Measurements from ENCODE around the gene EMILIN1.

Gene EMILIN1

DNA sequence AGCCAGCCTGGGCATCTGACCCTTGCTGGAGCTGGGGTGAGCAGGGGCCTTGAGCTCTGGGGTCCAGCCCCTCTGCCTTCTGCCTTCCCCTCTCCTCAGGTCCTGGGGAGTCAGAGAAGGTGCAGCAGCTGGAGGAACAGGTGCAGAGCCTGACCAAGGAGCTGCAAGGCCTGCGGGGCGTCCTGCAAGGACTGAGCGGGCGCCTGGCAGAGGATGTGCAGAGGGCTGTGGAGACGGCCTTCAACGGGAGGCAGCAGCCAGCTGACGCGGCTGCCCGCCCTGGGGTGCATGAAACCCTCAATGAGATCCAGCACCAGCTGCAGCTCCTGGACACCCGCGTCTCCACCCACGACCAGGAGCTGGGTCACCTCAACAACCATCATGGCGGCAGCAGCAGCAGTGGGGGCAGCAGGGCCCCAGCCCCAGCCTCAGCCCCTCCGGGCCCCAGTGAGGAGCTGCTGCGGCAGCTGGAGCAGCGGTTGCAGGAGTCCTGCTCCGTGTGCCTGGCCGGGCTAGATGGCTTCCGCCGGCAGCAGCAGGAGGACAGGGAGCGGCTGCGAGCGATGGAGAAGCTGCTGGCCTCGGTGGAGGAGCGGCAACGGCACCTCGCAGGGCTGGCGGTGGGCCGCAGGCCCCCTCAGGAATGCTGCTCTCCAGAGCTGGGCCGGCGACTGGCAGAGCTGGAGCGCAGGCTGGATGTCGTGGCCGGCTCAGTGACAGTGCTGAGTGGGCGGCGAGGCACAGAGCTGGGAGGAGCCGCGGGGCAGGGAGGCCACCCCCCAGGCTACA, 3.8 kb downstream of the EMILIN1 start:
- no peak for DNase-seq

DNA sequence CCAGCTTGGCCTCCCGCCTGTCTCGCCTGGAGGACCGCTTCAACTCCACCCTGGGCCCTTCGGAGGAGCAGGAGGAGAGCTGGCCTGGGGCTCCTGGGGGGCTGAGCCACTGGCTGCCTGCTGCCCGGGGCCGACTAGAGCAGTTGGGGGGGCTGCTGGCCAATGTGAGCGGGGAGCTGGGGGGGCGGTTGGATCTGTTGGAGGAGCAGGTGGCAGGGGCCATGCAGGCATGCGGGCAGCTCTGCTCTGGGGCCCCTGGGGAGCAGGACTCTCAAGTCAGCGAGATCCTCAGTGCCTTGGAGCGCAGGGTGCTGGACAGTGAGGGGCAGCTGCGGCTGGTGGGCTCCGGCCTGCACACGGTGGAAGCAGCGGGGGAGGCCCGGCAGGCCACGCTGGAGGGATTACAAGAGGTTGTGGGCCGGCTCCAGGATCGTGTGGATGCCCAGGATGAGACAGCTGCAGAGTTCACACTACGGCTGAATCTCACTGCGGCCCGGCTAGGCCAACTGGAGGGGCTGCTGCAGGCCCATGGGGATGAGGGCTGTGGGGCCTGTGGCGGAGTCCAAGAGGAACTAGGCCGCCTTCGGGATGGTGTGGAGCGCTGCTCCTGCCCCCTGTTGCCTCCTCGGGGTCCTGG, 4.5 kb downstream of the EMILIN1 start:
- no peak for DNase-seq

DNA sequence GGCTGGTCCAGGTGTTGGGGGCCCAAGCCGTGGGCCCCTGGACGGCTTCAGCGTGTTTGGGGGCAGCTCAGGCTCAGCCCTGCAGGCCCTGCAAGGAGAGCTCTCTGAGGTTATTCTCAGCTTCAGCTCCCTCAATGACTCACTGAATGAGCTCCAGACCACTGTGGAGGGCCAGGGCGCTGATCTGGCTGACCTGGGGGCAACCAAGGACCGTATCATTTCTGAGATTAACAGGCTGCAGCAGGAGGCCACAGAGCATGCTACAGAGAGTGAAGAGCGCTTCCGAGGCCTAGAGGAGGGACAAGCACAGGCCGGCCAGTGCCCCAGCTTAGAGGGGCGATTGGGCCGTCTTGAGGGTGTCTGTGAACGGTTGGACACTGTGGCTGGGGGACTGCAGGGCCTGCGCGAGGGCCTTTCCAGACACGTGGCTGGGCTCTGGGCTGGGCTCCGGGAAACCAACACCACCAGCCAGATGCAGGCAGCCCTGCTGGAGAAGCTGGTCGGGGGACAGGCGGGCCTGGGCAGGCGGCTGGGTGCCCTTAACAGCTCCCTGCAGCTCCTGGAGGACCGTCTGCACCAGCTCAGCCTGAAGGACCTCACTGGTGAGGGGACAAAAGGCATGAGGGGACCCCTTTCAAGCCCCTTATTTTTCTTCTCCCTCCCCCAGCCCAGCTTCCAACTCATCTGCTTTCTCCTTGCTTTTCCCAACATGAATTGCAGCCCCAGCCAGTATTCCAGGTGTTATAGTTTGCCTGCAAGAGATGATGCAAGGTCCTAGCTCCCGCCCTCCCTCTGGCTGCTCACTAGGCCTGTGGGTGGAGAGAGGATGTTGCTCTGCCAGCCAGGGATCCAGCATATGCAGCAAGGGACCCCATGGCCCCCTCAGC, 5.2 kb downstream of the EMILIN1 start:
- no peak for DNase-seq

DNA sequence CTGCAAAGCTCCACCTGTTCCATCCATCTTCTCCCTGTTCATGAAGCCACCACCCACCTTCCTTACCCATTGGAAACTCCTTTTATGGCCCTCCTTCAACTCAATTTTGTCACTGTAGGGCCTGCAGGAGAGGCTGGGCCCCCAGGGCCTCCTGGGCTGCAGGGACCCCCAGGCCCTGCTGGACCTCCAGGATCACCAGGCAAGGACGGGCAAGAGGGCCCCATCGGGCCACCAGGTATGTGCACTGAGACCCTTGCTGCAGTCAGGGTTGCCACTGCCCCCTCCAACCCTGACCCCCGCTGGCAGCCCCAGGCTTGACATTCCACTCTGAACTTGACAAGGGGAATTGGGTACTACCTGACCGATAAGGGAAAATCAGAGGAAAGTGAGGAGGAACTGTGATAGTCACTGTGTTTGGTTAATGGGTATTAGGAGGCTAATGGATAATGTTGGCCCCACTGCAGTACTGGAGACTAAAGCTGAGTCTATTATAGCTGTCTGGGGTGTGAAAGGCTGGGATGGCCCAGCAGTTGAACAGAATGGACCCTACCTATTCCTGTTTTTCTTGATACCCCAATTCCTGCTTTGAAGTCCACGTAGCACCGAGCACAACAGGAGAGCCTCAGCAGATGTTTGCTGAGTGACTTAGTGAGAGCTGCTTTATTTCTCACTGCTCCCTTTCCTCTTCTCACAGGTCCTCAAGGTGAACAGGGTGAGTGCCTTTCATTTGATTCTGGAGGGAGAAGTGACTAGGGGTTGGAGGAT, 6.1 kb downstream of the EMILIN1 start:
- no peak for DNase-seq

DNA sequence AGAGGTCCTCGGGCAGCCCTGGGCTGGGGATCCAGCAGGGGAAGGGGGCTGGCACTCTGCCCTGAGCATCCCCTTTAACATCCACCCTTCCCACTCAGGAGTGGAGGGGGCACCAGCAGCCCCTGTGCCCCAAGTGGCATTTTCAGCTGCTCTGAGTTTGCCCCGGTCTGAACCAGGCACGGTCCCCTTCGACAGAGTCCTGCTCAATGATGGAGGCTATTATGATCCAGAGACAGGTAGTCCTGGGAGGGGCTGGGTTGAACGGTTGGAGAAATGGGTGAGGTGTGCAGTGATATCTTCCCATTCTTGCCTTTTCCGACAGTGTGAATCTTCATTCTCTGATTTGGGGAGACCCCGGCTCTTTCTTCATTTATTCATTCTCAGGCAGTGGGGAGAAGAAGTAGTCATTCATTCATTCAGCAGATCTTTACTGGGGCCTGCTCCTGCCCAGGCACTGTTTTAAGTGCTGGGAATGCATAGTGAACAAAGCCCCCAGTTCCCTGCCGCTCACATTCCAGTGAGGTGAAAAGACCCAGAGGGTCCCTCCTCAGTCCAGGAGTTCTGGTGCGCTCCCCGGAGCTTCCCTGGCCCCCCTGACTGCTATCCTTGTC, 6.8 kb downstream of the EMILIN1 start:
- no peak for DNase-seq

DNA sequence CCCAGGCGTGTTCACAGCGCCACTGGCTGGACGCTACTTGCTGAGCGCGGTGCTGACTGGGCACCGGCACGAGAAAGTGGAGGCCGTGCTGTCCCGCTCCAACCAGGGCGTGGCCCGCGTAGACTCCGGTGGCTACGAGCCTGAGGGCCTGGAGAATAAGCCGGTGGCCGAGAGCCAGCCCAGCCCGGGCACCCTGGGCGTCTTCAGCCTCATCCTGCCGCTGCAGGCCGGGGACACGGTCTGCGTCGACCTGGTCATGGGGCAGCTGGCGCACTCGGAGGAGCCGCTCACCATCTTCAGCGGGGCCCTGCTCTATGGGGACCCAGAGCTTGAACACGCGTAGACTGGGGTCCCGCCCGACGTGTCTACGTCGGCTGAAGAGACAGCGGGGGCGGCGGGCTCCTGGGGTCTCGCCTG, 7.3 kb downstream of the EMILIN1 start:
- DNase-seq, result peak in 2 of 5 donors; percentile 14 to 49

DNA sequence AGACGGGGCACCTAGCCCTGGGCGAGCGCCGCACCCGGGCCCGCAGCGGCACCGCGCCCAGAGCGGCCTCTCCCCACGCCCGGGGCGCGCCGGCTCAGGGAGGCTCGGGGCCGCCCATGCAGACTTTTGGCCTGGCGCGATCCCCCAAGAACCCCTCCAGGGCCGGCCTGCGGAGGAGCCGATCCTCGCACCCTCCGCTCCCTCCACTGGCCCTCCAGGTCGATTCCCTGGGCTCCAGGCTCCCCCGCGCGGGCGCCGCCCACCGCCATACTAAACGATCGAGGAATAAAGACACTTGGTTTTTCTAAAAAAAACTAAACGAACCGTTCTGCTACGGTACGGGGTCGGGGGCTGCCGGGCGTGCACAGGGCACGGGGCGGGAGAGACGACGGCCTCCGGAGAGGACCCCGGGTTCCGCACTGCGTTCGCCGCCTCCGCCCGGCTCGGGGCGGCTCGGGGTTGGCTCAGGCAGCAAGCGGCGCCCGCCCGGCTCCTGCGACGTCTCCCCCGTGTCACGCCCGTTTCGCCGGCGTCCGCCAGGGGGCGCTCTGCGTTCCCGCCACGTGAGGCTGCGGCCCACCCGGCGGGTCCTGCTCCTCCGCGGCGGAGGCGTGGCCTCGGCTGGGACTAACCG, 7.8 kb downstream of the EMILIN1 start:
- DNase-seq, result peak; percentile 95 to 98 (median 96)

DNA sequence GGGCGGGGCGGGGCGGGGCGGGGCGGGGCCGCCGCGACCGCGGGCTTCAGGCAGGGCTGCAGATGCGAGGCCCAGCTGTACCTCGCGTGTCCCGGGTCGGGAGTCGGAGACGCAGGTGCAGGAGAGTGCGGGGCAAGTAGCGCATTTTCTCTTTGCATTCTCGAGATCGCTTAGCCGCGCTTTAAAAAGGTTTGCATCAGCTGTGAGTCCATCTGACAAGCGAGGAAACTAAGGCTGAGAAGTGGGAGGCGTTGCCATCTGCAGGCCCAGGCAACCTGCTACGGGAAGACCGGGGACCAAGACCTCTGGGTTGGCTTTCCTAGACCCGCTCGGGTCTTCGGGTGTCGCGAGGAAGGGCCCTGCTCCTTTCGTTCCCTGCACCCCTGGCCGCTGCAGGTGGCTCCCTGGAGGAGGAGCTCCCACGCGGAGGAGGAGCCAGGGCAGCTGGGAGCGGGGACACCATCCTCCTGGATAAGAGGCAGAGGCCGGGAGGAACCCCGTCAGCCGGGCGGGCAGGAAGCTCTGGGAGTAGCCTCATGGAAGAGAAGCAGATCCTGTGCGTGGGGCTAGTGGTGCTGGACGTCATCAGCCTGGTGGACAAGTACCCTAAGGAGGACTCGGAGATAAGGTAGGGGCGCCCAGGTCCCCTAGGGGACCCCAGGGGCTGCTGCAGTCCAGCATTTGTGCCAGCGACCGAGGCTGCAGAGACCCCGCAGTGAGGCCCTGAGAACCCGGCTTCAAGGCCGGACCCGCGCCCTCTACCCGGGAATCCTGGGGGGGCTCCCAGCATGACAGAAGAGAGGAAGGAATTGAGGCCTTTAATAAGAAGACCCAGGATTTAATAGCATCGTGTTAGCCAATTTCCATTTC, 8.5 kb downstream of the EMILIN1 start, which contains the start of gene KHK:
KHK (plus strand) TSS at position 49 of the 870 bp plus-strand sequence; CDS start at position 537, 488 bp downstream.
- no peak for DNase-seq

DNA sequence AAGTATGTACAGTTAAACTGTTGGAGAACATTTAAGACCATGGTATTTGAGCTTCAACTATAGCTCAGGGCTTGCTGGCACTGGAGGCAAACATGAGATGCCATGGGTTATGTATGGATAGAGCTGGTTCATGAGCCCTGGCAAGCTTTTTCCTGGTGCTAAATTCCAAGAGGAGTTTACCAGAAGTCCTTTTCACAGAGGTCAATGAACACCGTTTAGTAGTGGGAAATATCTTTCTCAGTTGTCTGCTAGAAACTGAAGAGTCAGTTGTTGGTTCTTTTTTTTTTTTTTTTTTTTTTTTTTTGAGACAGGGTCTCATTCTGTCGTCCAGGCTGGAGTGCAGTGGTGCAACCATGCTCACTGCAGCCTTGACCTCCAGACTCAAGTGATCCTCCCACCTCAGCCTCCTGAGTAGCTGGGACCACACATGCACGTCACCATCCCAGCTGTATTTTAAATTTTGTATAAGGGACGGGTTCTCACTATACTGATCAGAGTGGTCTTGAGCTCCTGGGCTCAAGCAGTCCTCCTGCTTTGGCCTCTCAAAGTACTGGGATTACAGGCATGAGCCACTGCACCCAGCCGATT, 9.5 kb downstream of the EMILIN1 start:
- no peak for DNase-seq

DNA sequence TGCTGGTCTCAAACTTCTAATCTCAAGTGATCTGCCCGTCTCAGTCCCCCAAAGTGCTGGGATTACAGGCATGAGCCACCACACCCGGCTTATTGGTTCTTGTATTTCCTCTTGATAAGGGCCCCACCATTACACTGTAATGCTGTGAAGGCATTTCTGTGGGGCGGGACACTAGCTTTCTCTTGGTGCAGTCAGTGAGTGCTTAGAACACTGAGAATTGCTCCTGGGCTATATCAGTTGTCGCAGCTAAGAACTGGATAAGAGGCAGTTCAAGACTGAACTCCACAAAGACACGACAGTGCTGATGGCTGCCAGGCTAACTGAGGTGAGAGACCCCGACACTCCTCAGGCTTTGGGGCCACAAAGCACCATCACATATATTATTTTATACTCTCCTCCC, 10.2 kb downstream of the EMILIN1 start:
- no peak for DNase-seq

DNA sequence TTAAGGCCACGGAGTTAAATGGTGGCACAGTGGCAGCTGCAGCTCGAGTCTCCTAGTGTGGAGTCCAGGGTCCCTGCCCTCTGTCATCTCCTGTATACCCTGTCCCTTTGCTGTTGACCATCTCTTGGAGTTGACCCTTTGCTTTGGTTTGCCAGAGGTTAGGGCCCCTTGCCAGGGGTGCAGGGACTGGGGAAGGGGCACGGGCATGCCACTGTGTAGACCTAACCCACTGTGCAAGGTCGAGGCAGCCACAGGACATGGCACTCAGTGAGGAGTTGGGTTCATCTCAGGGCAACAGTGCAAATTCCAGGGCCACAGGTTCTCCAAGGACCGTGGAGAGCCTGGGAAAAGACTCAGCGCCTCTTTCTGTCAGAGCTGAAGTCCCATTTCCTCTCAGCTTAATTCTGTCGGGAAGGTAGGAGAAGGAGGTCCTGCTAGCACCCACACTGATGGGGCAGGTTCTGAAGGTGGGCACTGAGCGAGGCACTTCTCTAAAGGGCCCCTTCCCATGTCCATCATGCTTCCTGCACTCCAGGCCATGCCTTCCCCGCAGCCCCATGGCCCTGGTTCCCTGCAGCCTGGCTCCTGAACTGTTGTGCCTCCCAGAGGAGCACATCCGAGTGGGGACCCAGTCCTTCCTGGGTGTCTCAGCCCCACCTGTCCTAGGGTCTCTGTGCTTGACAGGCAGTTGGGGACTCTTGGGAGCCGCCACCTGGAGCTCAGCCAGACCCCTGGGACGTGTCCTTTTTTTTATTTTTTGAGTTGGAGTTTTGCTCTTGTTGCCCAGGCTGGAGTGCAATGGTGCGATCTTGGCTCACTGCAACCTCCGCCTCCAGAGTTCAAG, 10.9 kb downstream of the EMILIN1 start:
- no peak for DNase-seq

DNA sequence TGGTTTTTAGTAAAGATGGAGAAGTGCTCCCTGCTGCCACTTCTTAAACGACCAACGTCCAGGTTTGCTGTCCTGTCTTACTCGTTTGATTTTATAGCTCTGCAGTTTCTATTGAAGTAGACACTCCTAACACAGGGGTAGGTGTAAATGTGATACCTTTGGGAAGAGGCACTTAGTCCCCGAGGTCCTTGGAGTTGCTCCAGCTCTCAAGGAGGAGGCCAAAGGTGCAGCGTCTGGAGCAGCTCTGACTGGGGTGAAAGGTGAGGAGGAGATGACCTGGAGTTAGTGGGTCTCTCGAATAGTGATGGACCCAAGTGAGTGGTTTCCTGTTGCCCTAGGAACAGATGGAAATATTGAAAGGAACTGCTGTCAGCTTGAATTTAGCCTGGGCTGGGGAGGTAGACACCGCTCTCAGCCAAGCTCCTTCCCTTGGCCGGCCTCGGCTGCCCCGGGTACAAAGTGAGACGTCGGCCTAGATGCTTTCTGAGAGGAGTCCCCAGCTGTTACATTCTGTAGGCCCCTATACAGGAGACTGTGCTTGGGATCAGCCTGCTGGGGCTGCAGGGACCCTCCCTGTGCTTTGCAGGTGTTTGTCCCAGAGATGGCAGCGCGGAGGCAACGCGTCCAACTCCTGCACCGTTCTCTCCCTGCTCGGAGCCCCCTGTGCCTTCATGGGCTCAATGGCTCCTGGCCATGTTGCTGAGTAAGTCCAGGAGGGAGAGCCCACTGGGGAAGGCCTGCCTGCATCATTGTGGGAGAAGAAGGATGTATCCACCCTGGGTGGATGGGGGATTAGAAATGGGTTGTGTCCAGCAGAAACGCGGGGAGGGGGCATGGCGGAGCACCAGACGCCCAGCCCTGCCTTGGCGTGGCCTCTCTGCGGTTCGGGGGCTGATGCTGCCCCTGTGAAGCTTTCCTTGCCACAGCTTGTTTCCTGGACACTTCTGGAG, 13.6 kb downstream of the EMILIN1 start:
- no peak for DNase-seq

DNA sequence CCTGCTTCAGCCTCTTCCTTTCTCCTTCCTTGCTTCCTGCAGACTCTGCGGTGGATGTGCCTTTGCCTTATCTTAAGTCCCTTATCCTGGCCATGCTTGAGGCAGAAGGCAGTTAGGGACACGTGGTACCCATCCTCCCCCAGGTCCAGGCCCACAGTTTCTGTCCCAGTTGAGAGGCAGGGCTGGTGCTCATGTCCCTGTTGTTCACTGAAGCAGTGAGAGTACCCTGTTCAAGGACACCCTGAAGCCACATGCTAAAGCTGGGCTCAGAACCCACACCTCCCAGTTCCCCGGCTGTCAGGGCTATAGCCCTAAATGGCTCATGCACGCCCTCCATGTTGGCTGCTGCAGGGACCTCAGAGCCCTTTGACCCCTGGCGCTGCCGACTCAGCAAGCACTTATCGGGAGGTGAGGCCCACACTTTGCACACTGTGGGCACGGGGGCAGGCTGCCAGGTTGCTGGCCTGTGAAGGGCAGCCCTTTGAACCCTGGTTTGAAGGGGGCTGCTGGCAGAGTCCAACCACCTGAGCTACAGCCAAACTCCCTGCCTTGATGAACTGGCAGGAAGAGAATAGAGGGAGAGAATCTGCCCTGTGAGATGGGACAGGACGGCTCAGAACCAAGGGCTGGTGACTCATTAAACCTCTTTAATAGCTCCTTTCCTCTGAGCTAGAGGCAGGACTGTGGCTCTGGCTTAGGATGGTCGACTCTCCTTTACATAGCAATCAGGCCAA, 14.4 kb downstream of the EMILIN1 start:
- no peak for DNase-seq

DNA sequence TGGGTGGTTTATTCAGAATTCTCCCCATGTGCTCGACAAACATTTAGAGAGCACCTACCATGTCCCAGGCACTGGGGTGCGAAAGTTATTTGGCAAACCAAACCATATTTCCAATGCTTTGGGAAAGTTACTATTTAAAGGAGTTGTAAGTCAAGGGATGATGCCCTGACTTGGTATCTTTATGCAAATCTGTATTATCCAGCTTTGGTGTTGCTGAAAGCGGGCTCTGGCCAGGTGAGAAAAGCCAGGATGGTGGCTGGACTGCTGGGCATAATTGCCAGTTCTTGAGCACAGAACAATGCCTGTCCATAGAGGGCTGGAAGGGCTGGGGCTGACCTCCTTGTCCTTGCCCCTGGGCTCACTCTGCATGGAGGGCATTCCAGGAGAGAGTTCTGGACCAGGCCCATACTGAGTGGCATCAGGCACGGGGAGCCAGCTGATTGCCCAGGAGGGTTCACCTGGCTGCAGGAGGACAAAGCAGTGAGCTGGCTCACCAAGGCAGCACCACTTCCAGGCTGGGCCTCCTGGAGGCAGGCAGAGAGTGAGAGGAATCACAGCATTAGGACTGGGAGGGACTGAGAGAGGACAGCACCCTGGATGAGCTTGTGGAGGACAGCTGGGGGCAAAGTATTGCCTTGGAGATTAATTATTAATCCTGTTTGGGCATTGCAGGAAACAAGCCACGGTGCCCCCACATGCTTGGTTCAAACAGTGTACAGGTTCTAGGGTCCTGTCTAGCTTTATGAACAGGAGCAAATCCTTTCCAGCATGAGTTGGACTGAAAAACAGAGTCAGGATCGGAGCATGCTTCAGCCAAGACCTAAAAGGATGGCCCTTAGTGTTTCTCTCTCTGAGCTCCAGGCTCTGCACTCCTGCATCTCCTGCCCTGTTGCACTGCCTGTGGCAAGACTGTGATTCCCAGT, 15.3 kb downstream of the EMILIN1 start:
- no peak for DNase-seq

DNA sequence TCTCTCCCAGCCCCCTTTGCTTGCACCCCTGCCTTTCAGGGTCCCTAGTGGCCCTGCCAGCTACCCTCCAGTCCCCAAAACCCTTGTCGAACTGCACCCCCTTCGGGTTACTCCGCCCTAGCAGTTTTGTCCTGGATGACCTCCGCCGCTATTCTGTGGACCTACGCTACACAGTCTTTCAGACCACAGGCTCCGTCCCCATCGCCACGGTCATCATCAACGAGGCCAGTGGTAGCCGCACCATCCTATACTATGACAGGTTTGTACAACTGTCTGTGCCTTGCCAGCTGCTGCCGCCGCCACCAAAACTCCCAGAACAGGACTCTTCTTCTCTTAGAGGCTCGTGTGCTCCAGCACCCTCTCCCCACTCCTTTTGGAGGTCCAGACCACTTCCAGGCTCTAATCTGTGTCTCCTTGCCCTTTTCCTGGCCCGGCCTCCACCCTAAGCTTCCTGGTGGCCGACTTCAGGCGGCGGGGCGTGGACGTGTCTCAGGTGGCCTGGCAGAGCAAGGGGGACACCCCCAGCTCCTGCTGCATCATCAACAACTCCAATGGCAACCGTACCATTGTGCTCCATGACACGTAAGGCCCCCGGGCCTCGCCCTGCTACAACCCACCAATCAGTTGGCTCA, 16.1 kb downstream of the EMILIN1 start:
- no peak for DNase-seq

DNA sequence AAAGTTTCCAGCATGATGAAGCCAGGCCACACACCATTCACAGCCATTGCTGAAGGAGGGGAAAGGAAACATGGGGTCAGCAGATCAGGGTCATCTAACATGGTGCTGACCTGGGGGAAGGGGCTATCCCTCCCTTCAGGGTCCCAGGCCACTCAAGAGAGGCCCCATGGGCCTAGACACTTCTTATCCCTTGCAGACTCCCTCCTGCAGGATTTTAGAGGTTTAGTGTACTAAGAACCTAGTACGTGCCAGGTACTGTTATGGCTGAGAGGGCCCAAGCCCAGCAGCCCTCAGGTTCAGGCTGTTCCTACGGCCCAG, 17.0 kb downstream of the EMILIN1 start:
- DNase-seq, result no peak

Data from T-helper 1 cell (primary cell).